Endothelial cell of umbilical vein (primary cell): Measurements from ENCODE around the gene KANSL1. TPM values are rescaled to one million over a fixed set of nuclear protein-coding genes. Genes with fewer than 3 reads are reported as not detected.

ENCODE experiments used
- BruUV-seq: library from RNA; stranded (reverse); fragments of 400-500 nt; replicated peaks from 2 replicates; lab custom pipeline; 2021; lab: Mats Ljungman, UMichigan
- CTCF ChIA-PET: fragments of 300-600, 350-600 bp; sonication (Branson Sonifier 250); formaldehyde crosslinking; loops from one replicate; lab custom pipeline; 2021; ENCODE audit warnings: antibody characterized with exemption, inconsistent platforms; lab: Charles Lee
- POLR2A ChIA-PET: fragments of 300-600, 350-600 bp; sonication (Branson Sonifier 250); formaldehyde crosslinking; loops from one replicate; lab custom pipeline; 2021; ENCODE audit warnings: antibody characterized with exemption, inconsistent platforms; lab: Charles Lee
- DNase-seq: peaks from one replicate; pipeline ENCODE4 v3.0.0-alpha.2; 2011; ENCODE audit warnings: low read depth, low spot score
- FAIRE-seq: peaks from 2 replicates; lab custom pipeline; 2011; peaks lifted over from hg19 to GRCh38; lab: Jason Lieb, UNC
- H2AFZ ChIP-seq: 2 replicates; pipeline ENCODE4 v1.6.0; 2012; ENCODE audit warnings: low read depth, low read length, control low read depth, inconsistent platforms
- H3K27ac ChIP-seq: 2 replicates; pipeline ENCODE4 v1.5.1; 2011; ENCODE audit warnings: low read depth, mild to moderate bottlenecking, control low read depth, low read length, moderate library complexity; ENCODE audit not compliant: insufficient read depth
- H3K27me3 ChIP-seq, 2 experiments: 2 replicates each; pipeline versions ENCODE4 v1.6.0 to v1.6.1; 2011; ENCODE audit warnings: low read length in 2 of 2, mixed read lengths in 1 of 2; ENCODE audit not compliant: control insufficient read depth in 2 of 2, insufficient read depth in 2 of 2
- H3K36me3 ChIP-seq, 2 experiments: 2 replicates in 1 of 2; 3 replicates in 1 of 2; pipeline ENCODE4 v1.5.1; 2011; ENCODE audit warnings: low read length in 2 of 2, mild to moderate bottlenecking in 1 of 2, moderate library complexity in 1 of 2; ENCODE audit not compliant: control insufficient read depth in 2 of 2, insufficient read depth in 2 of 2; ENCODE audit errors: extremely low read depth in 1 of 2
- H3K4me1 ChIP-seq: 3 replicates; pipeline ENCODE4 v1.5.1; 2011; ENCODE audit warnings: mild to moderate bottlenecking, low read length; ENCODE audit not compliant: control insufficient read depth, insufficient read depth; ENCODE audit errors: extremely low read depth
- H3K4me2 ChIP-seq: 2 replicates; pipeline ENCODE4 v1.6.1; 2011; ENCODE audit warnings: low read length, control low read depth, mixed read lengths; ENCODE audit not compliant: insufficient read depth
- H3K4me3 ChIP-seq, 3 experiments: fragments of 200-600 bp in 1 of 3; sonication (generic), shearing (Covaris generic) in 1 of 3; replicated peaks in 1 of 3; 2 replicates each; pipeline ENCODE4 v1.5.1; 2011 to 2016; ENCODE audit warnings: control low read depth in 3 of 3, low read length in 3 of 3, mild to moderate bottlenecking in 2 of 3, inconsistent platforms in 1 of 3, low read depth in 1 of 3, moderate library complexity in 1 of 3; ENCODE audit not compliant: insufficient read depth in 1 of 3
- H3K79me2 ChIP-seq: 2 replicates; pipeline ENCODE4 v1.6.0; 2012; ENCODE audit warnings: low read length, inconsistent platforms; ENCODE audit not compliant: control insufficient read depth, insufficient read depth
- H3K9ac ChIP-seq: replicated peaks from 2 replicates; pipeline ENCODE3; 2011; ENCODE audit warnings: low read length, control low read depth; ENCODE audit not compliant: insufficient read depth; ENCODE audit errors: extremely low read depth
- H3K9me1 ChIP-seq: replicated peaks from 3 replicates; pipeline ENCODE4 v1.6.0; 2011; ENCODE audit warnings: mild to moderate bottlenecking, low read length; ENCODE audit not compliant: control insufficient read depth, insufficient read depth; ENCODE audit errors: extremely low read depth
- H3K9me3 ChIP-seq: replicated peaks from 2 replicates; pipeline ENCODE4 v1.5.1; 2012; ENCODE audit warnings: low read length, inconsistent platforms; ENCODE audit not compliant: control insufficient read depth, insufficient read depth
- H4K20me1 ChIP-seq: replicated peaks from 2 replicates; pipeline ENCODE3; 2011; ENCODE audit warnings: mild to moderate bottlenecking, low read length; ENCODE audit not compliant: control insufficient read depth, insufficient read depth; ENCODE audit errors: extremely low read depth
- CTCF ChIP-seq, 2 donors: IDR thresholded peaks; 1 replicate in 1 of 2; 2 replicates in 1 of 2; pipeline ENCODE4 v1.5.1; 2011; ENCODE audit warnings: low read length in 2 of 2, mild to moderate bottlenecking in 2 of 2, moderate library complexity in 2 of 2, control low read depth in 1 of 2, inconsistent platforms in 1 of 2, low read depth in 1 of 2; ENCODE audit not compliant: insufficient read depth in 1 of 2; ENCODE audit errors: extremely low read depth in 1 of 2
- EZH2 ChIP-seq: IDR thresholded peaks from 2 replicates; pipeline ENCODE4 v1.6.1; 2012; ENCODE audit warnings: borderline replicate concordance, low read depth, mild to moderate bottlenecking, moderate library complexity, low read length, inconsistent platforms; ENCODE audit not compliant: severe bottlenecking
- FOS ChIP-seq: IDR thresholded peaks from 2 replicates; pipeline ENCODE4 v1.6.1; 2011; ENCODE audit warnings: mild to moderate bottlenecking, low read length, moderate library complexity, borderline replicate concordance; ENCODE audit not compliant: insufficient read depth
- GATA2 ChIP-seq: IDR thresholded peaks from 2 replicates; pipeline ENCODE4 v1.7.0; 2011; ENCODE audit warnings: low read depth, mild to moderate bottlenecking, moderate library complexity, mixed read lengths, low read length; ENCODE audit not compliant: insufficient read length, insufficient read depth
- JUN ChIP-seq: IDR thresholded peaks from 2 replicates; pipeline ENCODE4 v1.6.1; 2011; ENCODE audit warnings: borderline replicate concordance, low read depth; ENCODE audit not compliant: insufficient read length, insufficient read depth
- MAX ChIP-seq: IDR thresholded peaks from 2 replicates; pipeline ENCODE4 v1.6.1; 2011; ENCODE audit not compliant: insufficient read depth, insufficient read length
- MYC ChIP-seq: IDR thresholded peaks from one replicate; pipeline ENCODE4 v1.6.1; 2011; ENCODE audit warnings: mild to moderate bottlenecking, low read depth, low read length
- POLR2A ChIP-seq: IDR thresholded peaks from 2 replicates; pipeline ENCODE4 v1.6.1; 2012; ENCODE audit warnings: low read depth, mild to moderate bottlenecking, control low read depth, low read length
- POLR2AphosphoS5 ChIP-seq: IDR thresholded peaks from 2 replicates; pipeline ENCODE4 v1.6.1; 2012; ENCODE audit warnings: low read depth, mild to moderate bottlenecking, control low read depth, low read length, moderate library complexity; ENCODE audit not compliant: insufficient read depth
- dilution Hi-C: fragments of 300-500 bp; cut with MboI; formaldehyde crosslinking; loops from one replicate; pipeline ENCODE4 v1.15.0; 2019; ENCODE audit warnings: low sequenced_read_pairs; ENCODE audit not compliant: extremely low pct_ligation_motif_present
- intact Hi-C: fragments of 100-400 bp; cut with micrococcal nuclease; formaldehyde crosslinking; loops from one replicate; pipeline ENCODE4 v1.10.0; 2022
- polyA plus RNA-seq, 4 experiments: library from polyadenylated mRNA; depleted of rRNA in 3 of 4; stranded (reverse) in 3 of 4; unstranded in 1 of 4; fragments of >200 nt; gene quantifications; 2 replicates each; pipeline versions ENCODE4 v1.2.1 to v1.2.3, GENCODE V29; 2011 to 2012; ENCODE audit warnings: missing spikeins in 1 of 4
- total RNA-seq: library from RNA; stranded (reverse); gene quantifications from 2 replicates; pipeline ENCODE4 v1.2.3, GENCODE V29; 2021

The KANSL1 gene
- total and polyA plus RNA-seq, 2 donors (not counting 3 experiments of a cell fraction or from before 2014, with no cell fraction given) = 29.1 to 74.0 TPM

GRCh38 chr17:46038937-46039336, 154.3 kb downstream of the KANSL1 start:
- CTCF ChIA-PET = interaction anchor here (1.2 to 6.5 kb wide), 4 partner anchors 18 to 174 kb away, joined by 7 to 33 read pairs (median 10); partner anchors contain the start of gene KANSL1
- POLR2A ChIA-PET = no interaction called here

More at GRCh38 chr17:46038937-46039336, 154.3 kb downstream of the KANSL1 start:
- Histone ChIP-seq H3K4me3 (no peak overlapping the region), H3K27me3 (no peaks in the 10 kb centered on the region), H3K4me1 (peaks cover under 1% of the 10 kb centered on the region), H3K9ac (no peak overlapping the region), H3K4me2 (no peak overlapping the region), H3K79me2 (no peaks in the 10 kb centered on the region), H3K9me3 (no peaks in the 10 kb centered on the region), H4K20me1 (no peaks in the 10 kb centered on the region), H2AFZ (no peak overlapping the region), H3K9me1 (no peaks in the 10 kb centered on the region), H3K27ac (no peak overlapping the region), H3K36me3 (peaks cover 16 to 30% of the 10 kb centered on the region in 2 experiments)
- FAIRE-seq (no peak), DNase-seq (no peak)
- dilution Hi-C loops (no loop called here), intact Hi-C loops (no loop called here)
- no TSS peak for BruUV-seq
- TF ChIP-seq GATA2 (no peak), MYC (no peak), POLR2AphosphoS5 (no peak), CTCF (IDR thresholded peaks at IDR 0.05; ENCODE audit: extremely low read depth in 1 of 2, insufficient read depth in 1 of 2, low read depth in 1 of 2, low read length in 2 of 2) (no peak), FOS (no peak), POLR2A (no peak), EZH2 (no peak), MAX (no peak), JUN (no peak)
